ENCODE results near the gene SLC39A7. TPM values are rescaled to one million over a fixed set of nuclear protein-coding genes. Genes with fewer than 3 reads are reported as not detected.
"Not testable (repeated sequence)": the region's sequence is repeated elsewhere in the genome, so short reads cannot be mapped to it uniquely, and the experiment has no call there.

The SLC39A7 gene
- polyA plus RNA-seq, 1 donor = 95.2 TPM

DNA sequence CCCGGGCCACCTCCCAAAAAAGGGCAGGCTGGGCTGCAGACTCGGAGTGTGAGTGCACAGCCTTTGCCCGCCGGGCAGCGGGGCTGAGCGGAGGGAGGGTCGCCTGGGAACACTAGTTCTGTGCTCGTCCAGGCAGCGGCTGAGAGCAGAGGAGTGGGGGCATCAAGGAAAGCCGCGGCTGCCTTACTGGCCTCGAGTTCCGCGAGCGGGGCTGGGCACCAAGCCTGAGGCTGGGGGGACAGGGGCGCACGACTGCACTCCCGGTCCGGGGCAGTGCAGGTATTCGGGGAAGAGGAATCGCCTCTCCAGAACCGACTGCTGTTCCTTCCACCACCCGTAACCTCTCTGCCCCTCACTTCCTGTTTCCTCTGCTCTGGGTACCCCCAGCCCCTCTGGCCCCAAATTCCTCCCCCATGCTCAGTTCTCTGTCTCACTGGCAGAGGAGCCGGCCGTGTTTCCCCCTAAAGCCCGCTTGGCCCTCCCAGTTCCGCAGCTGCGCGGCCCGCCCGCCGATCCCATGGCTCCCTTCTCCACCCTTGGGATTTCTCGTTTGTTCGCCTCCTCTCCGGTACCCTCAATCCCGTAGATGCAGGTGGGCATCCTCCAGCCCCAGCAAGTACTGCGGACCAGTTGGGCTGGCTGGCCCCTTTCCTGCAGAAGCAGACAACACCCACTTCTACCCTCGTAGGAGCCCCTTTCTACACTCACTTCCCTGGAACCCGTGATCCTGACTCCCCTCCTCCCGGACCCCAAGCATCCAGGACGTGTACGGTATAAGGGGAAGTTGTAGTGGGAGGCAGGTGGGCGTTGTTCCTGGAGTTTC is 12.7 kb downstream of the SLC39A7 start:
- no CpG with 5 or more reads among the region's 43 CpGs for WGBS (ENCODE audit: insufficient coverage, low lambda C conversion rate)
- Histone ChIP-seq H3K27me3 (ENCODE audit: control insufficient read depth, insufficient read depth, low read length) (peaks cover 35% of the 10 kb centered on the region), H3K4me3 (ENCODE audit: low read length) (peak overlapping the region; percentile 46), H3K36me3 (ENCODE audit: control insufficient read depth, insufficient read depth, low read length) (peaks cover 26% of the 10 kb centered on the region), H3K4me1 (ENCODE audit: control insufficient read depth, insufficient read depth, low read length) (peaks cover 9% of the 10 kb centered on the region), H3K9me3 (ENCODE audit: control insufficient read depth, low read depth, low read length) (no peaks in the 10 kb centered on the region), H3K27ac (ENCODE audit: low read length) (no peak overlapping the region)
- DNase-seq = no peak

DNA sequence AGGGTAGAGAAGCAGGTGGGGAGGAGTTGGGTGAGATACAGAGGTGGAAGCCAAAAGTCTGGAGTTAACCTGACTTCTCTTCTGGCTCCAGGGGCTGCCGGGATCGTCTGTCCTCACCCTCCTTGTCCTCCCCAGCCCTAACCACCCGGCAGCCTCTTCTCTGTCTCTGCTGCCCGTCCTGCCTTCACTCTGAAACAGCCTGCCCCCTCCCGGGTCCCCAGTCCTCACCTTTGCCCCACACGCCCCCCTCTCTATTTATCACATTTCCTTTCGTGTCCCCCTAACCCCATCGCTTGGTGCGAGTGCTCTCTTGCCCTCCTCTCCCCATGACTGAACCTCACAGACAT is 13.3 kb downstream of the SLC39A7 start:
- Histone ChIP-seq H3K4me3 (ENCODE audit: low read length) (peak overlapping the region; percentile 46), H3K27me3 (ENCODE audit: control insufficient read depth, insufficient read depth, low read length) (peaks cover 38% of the 10 kb centered on the region), H3K4me1 (ENCODE audit: control insufficient read depth, insufficient read depth, low read length) (peaks cover 9% of the 10 kb centered on the region), H3K36me3 (ENCODE audit: control insufficient read depth, insufficient read depth, low read length) (peaks cover 26% of the 10 kb centered on the region), H3K9me3 (ENCODE audit: control insufficient read depth, low read depth, low read length) (no peaks in the 10 kb centered on the region), H3K27ac (ENCODE audit: low read length) (no peak overlapping the region)
- no CpG with 5 or more reads among the region's 9 CpGs for WGBS (ENCODE audit: insufficient coverage, low lambda C conversion rate)
- no peak for DNase-seq

DNA sequence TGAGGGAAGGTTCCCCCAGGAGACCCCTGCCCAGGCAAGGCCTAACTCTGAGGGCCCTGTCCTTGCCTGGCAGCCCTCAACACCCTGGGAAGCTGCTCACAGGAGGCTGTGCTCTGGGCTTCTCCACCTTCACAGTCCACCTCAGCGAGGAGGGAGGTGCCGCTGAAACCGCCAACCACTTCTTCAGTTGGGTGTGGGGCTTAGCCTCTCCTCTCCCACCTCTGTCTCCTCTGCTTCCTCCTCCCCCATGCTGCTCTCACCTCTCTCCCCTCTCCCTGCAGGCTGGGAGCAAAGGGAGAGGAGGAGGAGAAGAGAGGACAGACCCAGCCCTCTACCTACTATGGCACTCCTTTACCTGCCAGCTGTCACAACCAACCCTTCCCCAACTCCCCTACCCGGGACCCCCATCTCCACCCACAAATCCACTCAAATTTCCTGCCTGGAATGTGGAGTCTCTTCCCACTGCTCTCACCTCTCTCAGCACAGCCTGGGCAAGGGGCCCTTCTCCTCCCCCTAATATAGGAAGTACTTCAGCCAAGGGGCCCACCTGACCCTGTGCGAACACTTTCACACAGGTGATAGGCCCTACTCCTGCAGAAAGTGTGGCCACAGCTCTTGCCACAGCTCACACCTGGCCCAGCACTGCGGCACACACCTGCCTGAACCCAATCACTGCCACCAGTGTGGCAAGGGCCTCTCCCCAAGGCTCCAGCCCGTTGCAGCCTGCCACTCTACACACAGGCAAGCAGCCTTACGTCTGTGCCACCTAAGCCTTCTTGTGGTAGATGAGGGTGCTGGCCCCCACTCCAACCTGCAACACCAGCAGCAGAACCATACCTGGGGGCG is 14.8 kb downstream of the SLC39A7 start:
- H3K27me3 ChIP-seq (ENCODE audit: control insufficient read depth, insufficient read depth, low read length) = peaks cover 38% of the 10 kb centered on the region
- H3K9me3 ChIP-seq (ENCODE audit: control insufficient read depth, low read depth, low read length) = no peaks in the 10 kb centered on the region
- no peak overlapping the region for H3K4me3 ChIP-seq (ENCODE audit: low read length)
- no peak for DNase-seq
- WGBS (ENCODE audit: insufficient coverage, low lambda C conversion rate) = no CpG with 5 or more reads among the region's 9 CpGs
- no peak overlapping the region for H3K27ac ChIP-seq (ENCODE audit: low read length)
- peaks cover 13% of the 10 kb centered on the region for H3K36me3 ChIP-seq (ENCODE audit: control insufficient read depth, insufficient read depth, low read length)
- peaks cover 9% of the 10 kb centered on the region for H3K4me1 ChIP-seq (ENCODE audit: control insufficient read depth, insufficient read depth, low read length)

DNA sequence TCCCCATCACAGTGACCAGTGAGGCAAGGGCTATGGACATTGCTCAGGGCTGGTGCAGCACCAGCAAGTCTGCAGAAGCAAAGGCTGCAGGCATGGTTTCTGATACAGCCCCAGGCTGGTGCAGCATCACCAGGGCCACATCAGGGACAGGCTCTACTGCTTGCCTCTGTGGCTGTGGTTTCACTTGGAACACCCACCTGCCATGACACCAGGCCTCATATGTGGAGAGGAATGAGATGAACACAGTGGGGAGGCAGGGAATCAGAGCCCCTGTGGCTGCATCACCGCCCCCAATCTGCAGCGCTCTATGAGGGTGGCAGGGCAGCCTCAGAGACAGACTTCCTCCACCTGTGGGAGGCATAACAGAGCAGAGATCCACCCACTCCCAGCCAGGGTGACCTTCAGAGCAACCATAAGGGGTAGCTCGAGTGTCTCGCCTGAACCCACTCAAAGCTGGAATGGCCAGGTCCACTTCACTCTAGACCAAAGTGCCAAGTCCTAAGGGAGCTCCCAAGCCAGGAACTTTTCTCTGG is 15.5 kb downstream of the SLC39A7 start:
- no CpG with 5 or more reads among the region's 4 CpGs for WGBS (ENCODE audit: insufficient coverage, low lambda C conversion rate)
- H3K4me3 ChIP-seq (ENCODE audit: low read length) = no peak overlapping the region
- H3K27ac ChIP-seq (ENCODE audit: low read length) = no peak overlapping the region

DNA sequence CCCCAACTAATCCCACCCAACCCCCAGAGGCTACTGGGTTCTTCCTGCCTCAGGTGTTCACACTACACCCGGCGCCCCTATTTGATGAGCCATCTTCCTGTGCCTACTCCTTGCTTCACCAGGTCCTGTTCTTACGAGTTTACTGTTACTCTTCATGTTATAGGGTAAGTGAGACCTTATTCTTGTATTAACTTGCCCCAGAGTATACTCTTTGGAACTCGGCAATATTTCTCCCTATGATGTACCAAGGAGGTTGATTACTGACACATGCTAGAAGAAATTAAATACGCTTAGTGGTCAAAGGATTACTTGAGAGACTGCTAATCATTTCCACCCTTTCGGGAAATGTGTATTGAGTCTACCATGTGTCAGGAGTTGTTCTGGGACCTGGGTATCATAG is 16.6 kb downstream of the SLC39A7 start:
- DNase-seq = no peak
- H3K27me3 ChIP-seq (ENCODE audit: control insufficient read depth, insufficient read depth, low read length) = peaks cover 39% of the 10 kb centered on the region
- H3K4me3 ChIP-seq (ENCODE audit: low read length) = no peak overlapping the region
- H3K27ac ChIP-seq (ENCODE audit: low read length) = no peak overlapping the region
- H3K36me3 ChIP-seq (ENCODE audit: control insufficient read depth, insufficient read depth, low read length) = peaks cover under 1% of the 10 kb centered on the region
- peaks cover 9% of the 10 kb centered on the region for H3K4me1 ChIP-seq (ENCODE audit: control insufficient read depth, insufficient read depth, low read length)
- WGBS (ENCODE audit: insufficient coverage, low lambda C conversion rate) = no CpG with 5 or more reads among the region's 6 CpGs
- H3K9me3 ChIP-seq (ENCODE audit: control insufficient read depth, low read depth, low read length) = no peaks in the 10 kb centered on the region

More for the DNA sequence above, 15.5 kb downstream of the SLC39A7 start:
- H3K36me3 ChIP-seq (ENCODE audit: control insufficient read depth, insufficient read depth, low read length) = peaks cover 8% of the 10 kb centered on the region
- H3K4me1 ChIP-seq (ENCODE audit: control insufficient read depth, insufficient read depth, low read length) = peaks cover 9% of the 10 kb centered on the region
- peaks cover 38% of the 10 kb centered on the region for H3K27me3 ChIP-seq (ENCODE audit: control insufficient read depth, insufficient read depth, low read length)
- H3K9me3 ChIP-seq (ENCODE audit: control insufficient read depth, low read depth, low read length) = no peaks in the 10 kb centered on the region
- DNase-seq = no peak

DNA sequence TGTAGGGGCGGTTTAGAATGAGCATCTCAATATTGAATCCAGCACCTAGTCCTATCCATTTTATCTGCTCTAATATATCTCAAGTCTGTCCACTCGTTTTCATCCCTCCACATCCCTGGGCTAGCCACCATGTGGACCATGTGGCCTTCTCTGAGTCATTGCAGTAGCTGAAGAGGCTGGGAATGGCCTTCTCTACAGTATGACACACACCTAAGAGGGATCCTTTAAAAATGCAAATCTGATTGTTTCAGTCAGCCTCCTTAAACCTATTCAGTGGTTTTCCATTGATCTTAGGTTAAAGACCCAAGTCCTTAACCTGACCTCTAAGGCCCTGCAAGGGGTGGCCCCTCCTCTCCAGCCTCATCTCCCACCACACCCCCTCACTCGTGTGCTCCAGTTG is 17.0 kb downstream of the SLC39A7 start:
- no peaks in the 10 kb centered on the region for H3K9me3 ChIP-seq (ENCODE audit: control insufficient read depth, low read depth, low read length)
- H3K27ac ChIP-seq (ENCODE audit: low read length) = no peak overlapping the region
- peaks cover 38% of the 10 kb centered on the region for H3K27me3 ChIP-seq (ENCODE audit: control insufficient read depth, insufficient read depth, low read length)
- peaks cover 8% of the 10 kb centered on the region for H3K4me1 ChIP-seq (ENCODE audit: control insufficient read depth, insufficient read depth, low read length)
- no peaks in the 10 kb centered on the region for H3K36me3 ChIP-seq (ENCODE audit: control insufficient read depth, insufficient read depth, low read length)
- no CpG with 5 or more reads among the region's 3 CpGs for WGBS (ENCODE audit: insufficient coverage, low lambda C conversion rate)
- DNase-seq = no peak
- no peak overlapping the region for H3K4me3 ChIP-seq (ENCODE audit: low read length)

DNA sequence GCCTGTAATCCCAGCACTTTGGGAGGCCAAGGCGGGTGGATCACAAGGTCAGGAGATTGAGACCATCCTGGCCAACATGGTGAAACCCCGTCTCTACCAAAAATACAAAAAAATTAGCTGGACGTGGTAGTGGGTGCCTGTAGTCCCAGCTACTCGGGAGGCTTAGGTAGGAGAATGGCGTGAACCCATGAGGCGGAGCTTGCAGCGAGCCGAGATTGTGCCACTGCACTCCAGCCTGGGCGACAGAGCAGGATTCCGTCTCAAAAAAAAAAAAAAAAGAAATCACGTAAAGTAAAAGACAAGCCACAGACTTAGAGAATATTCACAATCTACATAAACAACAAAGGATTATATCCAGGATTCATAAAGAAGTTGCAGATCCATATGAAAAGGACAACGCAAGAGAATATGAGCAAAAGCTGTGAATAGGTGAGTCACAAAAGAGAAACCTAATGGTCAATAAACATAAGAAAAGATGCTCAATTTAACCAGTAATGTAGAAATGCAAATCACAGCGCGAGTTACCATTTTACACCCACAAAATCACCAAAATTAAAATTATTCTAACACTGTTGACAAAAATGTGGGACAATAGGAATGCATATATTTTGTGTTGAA is 25.9 kb downstream of the SLC39A7 start:
- H3K9me3 ChIP-seq (ENCODE audit: control insufficient read depth, low read depth, low read length); H3K4me3 ChIP-seq (ENCODE audit: low read length); H3K27ac ChIP-seq (ENCODE audit: low read length); H3K4me1 ChIP-seq (ENCODE audit: control insufficient read depth, insufficient read depth, low read length); H3K36me3 ChIP-seq (ENCODE audit: control insufficient read depth, insufficient read depth, low read length); DNase-seq: not testable (repeated sequence)
- H3K27me3 ChIP-seq (ENCODE audit: control insufficient read depth, insufficient read depth, low read length) = peaks cover 19% of the 10 kb centered on the region
- no CpG with 5 or more reads among the region's 14 CpGs for WGBS (ENCODE audit: insufficient coverage, low lambda C conversion rate)

DNA sequence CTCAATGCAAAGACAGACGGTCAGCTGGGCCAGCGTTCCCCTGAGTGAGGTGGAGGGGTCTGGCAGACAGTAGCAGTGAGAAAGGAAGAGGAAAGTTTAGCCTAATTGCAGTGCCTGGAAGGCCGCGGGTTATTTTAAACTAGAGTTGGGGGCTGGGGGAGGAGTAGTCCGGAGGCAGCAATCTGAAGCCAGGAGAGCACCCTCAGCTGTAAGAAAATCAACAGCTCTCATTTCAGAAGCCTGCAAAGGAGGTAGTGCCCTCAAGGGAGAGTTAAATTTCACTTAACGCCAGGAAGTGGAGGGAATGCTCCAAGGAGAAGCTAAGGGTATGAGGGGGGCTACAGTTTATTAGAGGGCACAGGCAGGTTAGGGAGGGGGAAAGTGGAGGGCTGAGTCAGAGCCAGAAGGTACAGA is 34.6 kb downstream of the SLC39A7 start:
- 7% methylated on average over 3 of the region's 6 CpGs for WGBS (ENCODE audit: insufficient coverage, low lambda C conversion rate)
- peaks cover 28% of the 10 kb centered on the region for H3K27me3 ChIP-seq (ENCODE audit: control insufficient read depth, insufficient read depth, low read length)
- no peaks in the 10 kb centered on the region for H3K4me1 ChIP-seq (ENCODE audit: control insufficient read depth, insufficient read depth, low read length)
- no peaks in the 10 kb centered on the region for H3K9me3 ChIP-seq (ENCODE audit: control insufficient read depth, low read depth, low read length)
- no peak overlapping the region for H3K27ac ChIP-seq (ENCODE audit: low read length)
- no peak overlapping the region for H3K4me3 ChIP-seq (ENCODE audit: low read length)
- no peak for DNase-seq
- no peaks in the 10 kb centered on the region for H3K36me3 ChIP-seq (ENCODE audit: control insufficient read depth, insufficient read depth, low read length)

DNA sequence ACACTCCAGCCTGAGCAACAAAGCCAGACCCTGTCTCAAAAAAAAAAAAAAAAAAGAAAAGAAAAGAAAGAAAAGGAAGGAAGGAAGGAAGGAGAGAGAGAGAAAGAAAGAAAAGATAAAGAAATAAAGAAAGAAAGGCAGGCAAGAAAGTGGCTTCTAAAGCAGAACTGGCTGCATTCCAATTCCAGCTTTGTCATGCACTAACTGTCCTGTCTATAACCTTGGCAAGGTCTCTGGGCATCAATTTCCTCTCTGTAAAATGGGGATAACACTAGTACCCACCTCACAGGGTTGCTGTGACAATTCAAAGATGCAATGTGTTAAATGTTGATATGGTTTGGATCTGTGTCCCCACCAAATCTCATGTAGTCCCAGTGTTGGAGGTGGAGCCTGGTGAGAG is 35.7 kb downstream of the SLC39A7 start:
- H3K4me3 ChIP-seq (ENCODE audit: low read length) = no peak overlapping the region
- no peaks in the 10 kb centered on the region for H3K4me1 ChIP-seq (ENCODE audit: control insufficient read depth, insufficient read depth, low read length)
- peaks cover 28% of the 10 kb centered on the region for H3K27me3 ChIP-seq (ENCODE audit: control insufficient read depth, insufficient read depth, low read length)
- H3K27ac ChIP-seq (ENCODE audit: low read length) = no peak overlapping the region
- H3K9me3 ChIP-seq (ENCODE audit: control insufficient read depth, low read depth, low read length) = no peaks in the 10 kb centered on the region
- no peak for DNase-seq
- H3K36me3 ChIP-seq (ENCODE audit: control insufficient read depth, insufficient read depth, low read length) = no peaks in the 10 kb centered on the region

DNA sequence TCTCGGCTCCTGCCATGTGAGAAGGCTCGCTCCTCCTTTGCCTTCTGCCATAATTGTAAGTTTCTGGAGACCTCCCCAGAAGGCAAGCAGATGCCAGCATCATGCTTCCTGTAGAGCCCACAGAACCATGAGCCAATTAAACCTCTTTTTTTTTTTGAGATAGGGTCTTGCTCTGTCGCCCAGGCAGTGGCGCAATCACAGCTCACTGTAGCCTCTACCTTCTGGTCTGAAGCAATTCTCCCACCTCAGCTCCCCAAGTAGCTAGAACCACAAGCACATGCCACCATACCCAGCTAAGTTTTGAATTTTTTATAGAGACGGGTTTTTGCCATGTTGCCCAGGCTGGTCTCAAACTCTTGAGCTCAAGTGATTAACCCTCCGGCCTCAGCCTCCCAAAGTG is 36.2 kb downstream of the SLC39A7 start:
- no peaks in the 10 kb centered on the region for H3K36me3 ChIP-seq (ENCODE audit: control insufficient read depth, insufficient read depth, low read length)
- no CpG with 5 or more reads among the region's 6 CpGs for WGBS (ENCODE audit: insufficient coverage, low lambda C conversion rate)
- no peaks in the 10 kb centered on the region for H3K4me1 ChIP-seq (ENCODE audit: control insufficient read depth, insufficient read depth, low read length)
- no peak for DNase-seq
- H3K27me3 ChIP-seq (ENCODE audit: control insufficient read depth, insufficient read depth, low read length) = peaks cover 28% of the 10 kb centered on the region
- no peaks in the 10 kb centered on the region for H3K9me3 ChIP-seq (ENCODE audit: control insufficient read depth, low read depth, low read length)
- no peak overlapping the region for H3K27ac ChIP-seq (ENCODE audit: low read length)
- H3K4me3 ChIP-seq (ENCODE audit: low read length) = no peak overlapping the region

Measured in large intestine (tissue), 3 donors.